SIG-M5 treated with dmso at 0.1 percent for 504 hours (cell line): ENCODE data around the gene LRRC53.

Source experiments
- DNase-seq: peaks from one replicate; lab custom pipeline; 2025; ENCODE audit not compliant: unreplicated experiment; lab: John Stamatoyannopoulos, UW

The LRRC53 gene

GRCh38 chr1:74504125-74504932 lies 8.1 kb downstream of the LRRC53 start:
- peak; percentile 37 for DNase-seq

DNA sequence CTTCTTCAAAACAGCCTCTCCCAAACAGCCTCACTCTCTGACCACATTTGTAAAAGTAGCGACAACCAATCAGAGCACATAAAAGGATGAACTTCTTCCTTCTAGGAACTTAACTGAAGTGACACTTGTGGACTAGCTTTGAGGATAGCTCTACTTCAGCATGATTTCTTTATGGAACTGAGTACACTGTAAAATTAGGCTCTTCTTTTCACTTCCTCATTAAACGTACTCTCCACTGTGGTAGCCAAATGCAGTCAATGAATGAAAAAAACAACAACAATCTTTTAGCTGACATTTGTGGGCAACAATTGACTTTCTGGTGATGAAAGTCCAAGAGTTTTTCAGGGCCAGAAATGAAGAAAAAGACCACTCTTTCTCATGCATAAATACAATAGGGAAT lies 9.6 kb downstream of the LRRC53 start:
- DNase-seq: no peak

- peak; percentile 43 for DNase-seq
These were observed 10.0 kb downstream of the LRRC53 start for GRCh38 chr1:74502432-74502831.

GRCh38 chr1:74498901-74499300 lies 13.5 kb downstream of the LRRC53 start:
- no peak for DNase-seq

GRCh38 chr1:74496669-74497068 lies 15.7 kb downstream of the LRRC53 start:
- DNase-seq: no peak

DNA sequence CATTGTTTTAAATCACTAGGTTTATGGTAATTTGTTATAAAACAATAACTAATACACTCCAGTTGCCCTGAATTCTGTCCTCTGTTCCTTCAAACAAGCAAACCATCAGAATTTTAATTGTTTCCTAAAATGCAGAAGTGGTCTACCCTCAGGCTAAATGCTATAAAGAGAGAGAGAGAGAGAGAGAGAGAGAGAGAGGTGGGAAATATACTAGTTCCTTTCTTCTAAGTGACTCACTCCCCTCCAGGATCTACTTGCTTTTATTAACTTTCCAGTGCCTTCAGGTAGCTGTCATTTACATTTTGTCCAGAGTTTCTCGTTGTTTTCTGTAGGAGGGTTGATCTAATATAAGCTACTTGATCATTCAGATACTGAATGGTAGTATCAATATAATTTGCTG lies 26.4 kb downstream of the LRRC53 start:
- DNase-seq: no peak

GRCh38 chr1:74485622-74486021 lies 26.8 kb downstream of the LRRC53 start:
- no peak for DNase-seq

- DNase-seq: no peak
These were observed 30.8 kb downstream of the LRRC53 start for GRCh38 chr1:74481607-74482006.

GRCh38 chr1:74480068-74480467 lies 32.3 kb downstream of the LRRC53 start:
- no peak for DNase-seq

GRCh38 chr1:74478979-74479378 lies 33.4 kb downstream of the LRRC53 start:
- DNase-seq: no peak

DNA sequence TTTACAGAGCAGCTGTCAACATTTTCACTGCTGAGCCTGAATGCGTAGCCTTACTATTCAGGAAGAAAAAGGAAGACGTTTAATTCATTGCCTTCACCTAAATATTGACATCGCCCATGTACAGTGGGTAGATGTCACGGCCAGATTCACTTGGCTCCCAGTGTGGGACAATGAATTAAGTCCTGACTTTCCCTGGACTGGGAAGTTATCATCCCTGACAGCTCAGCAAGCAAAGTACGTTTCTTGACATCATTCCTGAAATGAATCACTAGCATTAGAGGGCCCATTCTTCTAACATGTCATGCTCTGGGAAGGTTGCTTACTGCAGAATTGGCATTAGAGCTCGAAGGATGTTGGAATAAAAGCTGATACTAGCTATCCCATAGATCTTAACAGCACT lies 37.8 kb downstream of the LRRC53 start:
- DNase-seq: no peak

DNA sequence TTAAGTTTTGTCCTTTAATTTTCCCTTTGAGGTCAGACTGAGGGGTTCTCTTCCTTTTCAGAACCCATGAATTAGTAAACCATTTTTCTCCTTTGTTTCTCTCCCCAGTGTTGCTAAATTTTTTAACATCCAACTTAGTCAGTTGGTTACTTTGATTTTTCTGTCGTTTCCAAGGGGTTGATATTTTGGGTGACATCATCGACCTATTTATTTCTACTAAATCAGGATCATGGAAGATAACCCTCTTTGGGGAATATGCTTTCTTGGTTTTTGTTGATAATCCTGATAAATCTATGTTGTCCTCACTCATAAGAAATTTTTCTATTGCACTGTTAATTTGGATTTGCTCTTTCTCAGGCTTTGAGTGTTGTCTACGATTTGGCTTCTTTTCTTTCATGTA lies 40.9 kb downstream of the LRRC53 start:
- DNase-seq: no peak

GRCh38 chr1:74470936-74471335 lies 41.5 kb downstream of the LRRC53 start:
- DNase-seq: no peak

DNA sequence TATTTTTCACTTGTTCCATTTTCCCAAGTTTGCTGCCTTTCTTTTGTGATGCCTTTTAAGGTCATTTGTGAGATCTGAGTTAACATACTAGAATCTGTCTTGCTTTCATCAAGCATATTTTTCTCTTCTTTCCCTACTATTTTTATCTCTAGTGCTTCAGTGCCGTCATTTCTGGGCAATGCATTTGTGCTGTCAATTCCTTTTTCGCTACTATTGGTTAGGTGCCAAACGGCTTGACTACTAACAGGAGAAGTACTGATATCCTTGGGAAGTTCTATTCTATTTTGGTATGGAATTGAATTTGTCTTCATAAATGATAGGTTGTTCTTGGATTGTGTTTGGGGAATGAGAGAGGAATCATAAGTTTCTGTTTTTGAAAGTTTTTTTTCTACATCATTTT lies 42.2 kb downstream of the LRRC53 start:
- DNase-seq: no peak

GRCh38 chr1:74468982-74469603 lies 43.3 kb downstream of the LRRC53 start:
- peak; percentile 17 for DNase-seq

DNA sequence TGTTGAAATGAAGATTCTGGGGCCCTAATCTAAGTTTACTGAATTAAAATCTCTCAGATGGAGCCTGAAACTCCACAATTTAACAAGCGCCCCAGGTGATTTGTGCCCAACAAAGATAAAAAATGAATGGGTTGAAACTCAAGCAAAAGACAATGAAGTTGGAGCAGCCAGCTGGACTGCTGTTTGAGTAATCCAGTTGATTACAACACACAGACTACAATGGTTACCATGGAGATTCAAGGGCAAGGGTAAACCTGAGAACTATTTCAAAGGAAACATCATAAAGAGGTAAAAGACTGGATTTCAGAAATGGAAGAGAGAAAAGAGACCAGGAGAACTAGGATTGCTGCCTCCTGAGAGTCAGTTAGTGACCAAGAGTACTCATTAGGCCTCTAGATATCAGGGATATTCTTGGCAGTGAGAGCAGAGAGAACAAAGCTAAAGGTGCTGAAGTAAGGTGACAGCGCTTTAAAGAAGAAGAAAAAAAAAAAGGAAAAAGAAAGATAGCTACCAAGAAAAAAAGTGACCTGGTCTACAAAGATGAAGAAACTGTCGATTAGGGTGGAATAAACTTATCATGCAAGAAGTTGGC lies 44.5 kb downstream of the LRRC53 start:
- no peak for DNase-seq

DNA sequence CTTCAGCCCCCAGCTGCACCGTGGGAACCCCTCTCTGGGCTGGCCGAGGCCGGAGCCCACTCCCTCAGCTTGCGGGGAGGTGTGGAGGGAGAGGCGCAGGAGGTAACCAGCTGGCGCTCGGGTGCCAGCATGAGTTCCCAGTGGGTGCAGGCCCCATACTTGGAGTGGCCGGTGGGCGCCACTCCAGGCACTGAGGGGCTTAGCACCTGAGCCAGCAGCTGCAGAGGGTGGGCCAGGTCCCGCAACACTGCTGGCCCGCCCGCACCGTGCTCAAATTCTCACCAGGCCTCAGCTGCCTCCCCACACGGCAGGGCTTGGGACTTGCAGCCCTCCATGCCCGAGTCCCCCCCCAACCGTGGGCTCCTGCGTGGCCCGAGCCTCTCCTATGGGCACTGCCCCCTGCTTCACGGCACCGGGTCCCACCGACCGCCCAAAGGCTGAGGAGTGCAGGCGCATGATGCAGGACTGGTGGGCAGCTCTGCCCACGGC lies 47.2 kb downstream of the LRRC53 start:
- no peak for DNase-seq

DNA sequence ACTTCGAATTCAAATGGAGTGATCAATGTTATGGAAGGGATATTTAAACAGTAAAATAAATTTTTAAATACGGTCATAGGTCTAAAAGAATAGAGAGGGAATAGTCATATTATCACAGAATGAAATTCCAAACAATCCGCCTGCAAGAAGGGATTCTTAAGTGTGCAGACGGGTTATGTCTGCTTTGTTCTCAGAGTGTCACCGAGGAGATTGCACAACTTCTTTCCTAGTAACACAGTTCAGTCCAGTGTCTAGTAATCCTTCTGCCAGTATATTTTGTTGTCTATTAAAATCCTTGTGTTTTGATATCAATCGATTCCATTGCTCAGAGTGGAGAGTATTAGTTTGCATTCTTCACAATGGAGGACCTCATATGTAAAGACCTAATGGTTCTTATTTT lies 48.4 kb downstream of the LRRC53 start:
- DNase-seq: no peak

DNA sequence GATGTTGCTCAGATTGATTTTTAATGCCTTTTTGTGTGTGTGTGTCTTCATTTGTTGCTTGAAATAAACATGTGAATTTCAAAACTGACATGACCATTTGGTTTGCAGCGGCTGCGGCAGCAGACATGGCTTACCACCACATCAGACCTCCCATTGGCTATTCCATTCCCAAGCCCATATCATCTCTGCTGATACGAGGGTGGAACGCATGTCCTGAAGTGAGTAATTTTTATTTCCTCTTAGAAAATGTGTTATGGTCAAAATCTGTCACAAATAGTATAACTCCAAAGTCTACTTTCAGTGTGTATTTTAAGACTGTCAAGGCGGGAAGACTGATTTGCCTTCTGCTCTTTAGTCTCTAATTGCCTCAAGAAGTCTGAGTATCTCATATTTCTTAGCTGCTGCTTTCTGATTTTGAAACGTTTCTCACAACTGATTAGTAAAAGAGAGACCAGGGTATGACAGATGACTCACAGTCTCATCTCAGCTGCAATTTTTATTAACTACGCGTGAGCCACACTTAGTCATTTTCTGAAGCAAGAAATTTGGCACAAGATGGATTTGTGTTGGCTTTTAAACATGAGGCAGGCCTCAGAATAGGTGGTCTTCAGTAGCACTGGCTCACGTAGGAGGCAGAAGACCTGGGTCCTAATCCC lies 49.0 kb downstream of the LRRC53 start:
- no peak for DNase-seq

- DNase-seq: no peak
These were observed 55.2 kb downstream of the LRRC53 start for GRCh38 chr1:74457253-74457652.

DNA sequence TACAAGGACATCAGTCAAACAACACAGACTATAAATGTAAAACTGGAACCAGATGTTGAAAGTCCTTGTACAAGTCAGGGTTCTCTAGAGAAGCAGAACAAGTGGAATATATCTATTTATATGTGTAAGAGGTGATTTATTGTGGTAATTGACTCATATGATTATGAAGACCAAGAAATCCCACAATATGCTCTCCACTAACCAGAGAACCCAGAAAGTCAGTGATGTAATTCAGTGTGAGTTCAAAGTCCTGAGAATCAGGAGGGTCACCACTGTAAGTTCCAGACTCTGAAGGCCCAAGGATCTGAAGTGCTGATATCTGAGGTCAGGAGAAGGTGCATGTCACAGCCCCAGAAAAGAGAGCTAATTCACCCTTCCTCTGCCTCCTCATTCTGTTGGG lies 57.0 kb downstream of the LRRC53 start:
- no peak for DNase-seq

- DNase-seq: no peak
These were observed 59.1 kb downstream of the LRRC53 start for GRCh38 chr1:74453277-74453676.
